ENCODE results near the gene TGFBRAP1.
"Not testable (repeated sequence)": the region's sequence is repeated elsewhere in the genome, so short reads cannot be mapped to it uniquely, and the experiment has no call there.

TGFBRAP1 gene

DNA sequence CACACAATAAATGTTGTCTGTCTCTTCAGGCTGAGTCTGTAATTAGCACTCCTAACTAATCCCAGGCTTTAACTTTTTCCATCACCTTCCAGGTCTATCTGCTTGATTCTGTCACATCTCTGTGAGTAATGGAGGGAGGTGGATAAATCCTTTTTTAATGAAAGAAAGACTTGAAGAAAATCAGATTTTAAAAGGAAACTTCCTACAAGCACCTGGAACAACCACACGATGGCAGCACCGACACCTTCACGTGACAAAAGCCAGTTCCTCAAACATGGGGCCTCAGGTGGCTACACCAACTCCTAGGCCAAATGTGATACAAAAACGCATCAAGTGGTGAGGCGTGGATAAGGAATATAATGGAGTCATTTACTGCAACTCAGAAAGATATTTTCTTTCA is 41.8 kb downstream of the TGFBRAP1 start:
- peak; percentile 20 for DNase-seq (ENCODE audit: insufficient read length, low spot score)
- FAIRE-seq: no peak

DNA sequence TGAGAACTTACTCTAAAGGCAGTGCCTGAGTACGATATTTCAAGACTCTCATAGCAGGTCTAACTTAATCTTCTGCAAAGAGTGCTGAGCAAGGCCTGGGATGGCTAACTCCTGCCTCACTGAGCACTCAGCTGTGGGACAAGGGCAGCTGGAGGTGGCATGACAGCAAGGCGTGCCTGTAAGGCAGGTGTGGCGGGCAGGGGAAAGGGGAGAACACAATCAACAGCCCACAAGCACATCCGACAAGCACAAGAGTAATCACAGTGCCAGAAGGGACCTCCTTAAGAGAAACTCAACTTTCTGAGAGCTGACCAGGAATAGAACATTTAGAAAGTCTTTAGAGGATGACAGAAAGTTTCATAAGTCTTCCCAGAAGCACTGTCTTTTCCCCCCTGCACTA is 46.0 kb downstream of the TGFBRAP1 start:
- no peak for DNase-seq (ENCODE audit: insufficient read length, low spot score)
- FAIRE-seq: no peak

DNA sequence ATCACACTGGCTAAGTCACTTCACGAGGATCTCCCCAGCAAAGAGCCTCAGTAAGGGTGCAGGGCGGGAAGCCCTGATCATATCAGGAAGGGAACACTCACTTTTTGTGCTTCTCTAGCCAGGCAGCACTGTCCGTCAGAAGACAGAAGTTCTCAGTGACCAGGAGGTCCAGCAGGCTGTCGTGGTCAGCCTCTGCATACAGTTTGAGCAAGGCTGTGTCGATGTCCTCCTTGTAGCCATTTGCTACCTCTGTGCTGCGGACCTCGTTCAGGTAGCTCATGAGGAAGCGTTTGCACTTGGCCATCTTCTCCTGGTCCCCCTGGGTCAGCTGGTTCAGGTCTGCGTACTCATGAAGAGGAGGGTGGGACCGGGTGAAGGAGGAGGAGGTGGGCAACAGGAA is 49.3 kb downstream of the TGFBRAP1 start:
- FAIRE-seq: no peak
- no peak for DNase-seq (ENCODE audit: insufficient read length, low spot score)

DNA sequence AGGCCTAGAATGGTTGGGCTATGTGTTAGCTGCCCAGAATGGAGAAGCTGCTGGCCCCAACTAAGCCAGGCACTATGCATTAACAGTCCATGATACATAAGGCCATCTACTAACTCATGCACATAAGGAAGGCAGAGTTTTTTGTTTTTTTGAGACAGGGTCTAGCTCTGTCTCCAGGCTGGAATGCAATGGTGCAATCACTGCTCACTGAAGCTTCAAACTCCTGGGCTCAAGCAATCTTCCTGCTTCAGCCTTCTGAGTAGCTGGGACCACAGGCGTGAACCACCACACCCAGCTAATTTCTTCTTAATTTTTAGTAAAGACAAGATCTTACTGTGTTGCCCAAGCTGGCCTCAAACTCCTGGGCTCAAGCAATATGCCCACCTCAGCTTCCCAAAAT is 50.4 kb downstream of the TGFBRAP1 start:
- DNase-seq (ENCODE audit: insufficient read length, low spot score) (no peak), FAIRE-seq (no peak)

DNA sequence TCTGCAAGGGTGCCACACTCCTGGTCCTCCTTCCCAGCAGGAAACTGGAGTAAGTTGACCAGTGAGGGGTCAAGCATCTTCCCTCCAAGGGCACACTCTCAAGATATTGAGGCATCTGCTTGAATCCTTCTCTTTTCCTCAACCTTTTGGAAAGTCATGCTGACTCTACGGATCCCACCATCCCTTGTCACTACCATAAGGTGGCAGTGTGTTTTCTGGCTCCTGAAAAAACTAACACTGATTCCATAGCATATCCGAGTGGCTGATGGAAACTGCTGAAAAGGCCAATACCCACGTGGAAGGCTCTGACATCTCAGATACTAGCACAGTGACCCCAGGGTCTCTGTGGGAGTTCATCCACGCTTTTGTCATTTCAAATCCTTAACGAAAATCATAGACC is 50.9 kb downstream of the TGFBRAP1 start:
- FAIRE-seq (no peak), DNase-seq (ENCODE audit: insufficient read length, low spot score) (no peak)

DNA sequence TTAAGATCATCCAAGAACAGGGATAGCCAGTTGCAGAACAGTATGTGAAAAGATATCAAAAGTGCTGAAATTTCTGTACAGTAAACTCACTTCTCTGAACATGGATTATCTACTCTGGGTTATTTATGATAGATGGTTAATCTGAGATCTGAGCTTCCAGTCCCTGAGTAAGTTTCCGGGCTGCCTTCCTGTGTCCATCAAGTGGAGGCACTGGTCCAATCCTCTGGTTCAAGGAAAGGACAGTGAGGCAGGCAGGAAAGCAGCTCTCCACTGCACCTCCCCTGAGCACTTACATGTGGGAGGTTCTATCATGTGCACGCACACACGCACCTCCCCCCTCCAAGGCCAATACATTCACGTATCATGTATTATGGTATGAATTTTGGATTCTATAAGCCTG is 55.5 kb downstream of the TGFBRAP1 start:
- FAIRE-seq (no peak), DNase-seq (ENCODE audit: insufficient read length, low spot score) (no peak)

DNA sequence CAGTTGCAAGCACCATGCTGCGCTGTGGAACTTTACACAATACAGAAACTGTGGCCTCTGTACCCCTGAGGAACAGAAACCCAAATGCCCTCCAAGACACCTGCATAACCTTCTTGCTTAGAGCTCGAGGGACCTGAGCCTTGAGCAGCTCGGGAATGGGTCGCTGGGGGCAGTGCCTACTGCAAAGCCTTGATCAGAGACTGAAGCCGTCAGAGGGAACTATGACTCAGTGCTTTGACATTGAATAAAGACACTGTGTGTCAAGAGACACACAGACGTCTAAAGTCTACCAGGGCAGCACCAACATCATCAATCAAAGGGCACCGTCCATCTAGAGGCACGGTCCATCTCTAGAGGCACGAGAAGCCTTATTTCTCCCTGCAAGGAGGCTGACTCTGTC is 57.4 kb downstream of the TGFBRAP1 start:
- no peak for DNase-seq (ENCODE audit: insufficient read length, low spot score)
- FAIRE-seq: no peak

DNA sequence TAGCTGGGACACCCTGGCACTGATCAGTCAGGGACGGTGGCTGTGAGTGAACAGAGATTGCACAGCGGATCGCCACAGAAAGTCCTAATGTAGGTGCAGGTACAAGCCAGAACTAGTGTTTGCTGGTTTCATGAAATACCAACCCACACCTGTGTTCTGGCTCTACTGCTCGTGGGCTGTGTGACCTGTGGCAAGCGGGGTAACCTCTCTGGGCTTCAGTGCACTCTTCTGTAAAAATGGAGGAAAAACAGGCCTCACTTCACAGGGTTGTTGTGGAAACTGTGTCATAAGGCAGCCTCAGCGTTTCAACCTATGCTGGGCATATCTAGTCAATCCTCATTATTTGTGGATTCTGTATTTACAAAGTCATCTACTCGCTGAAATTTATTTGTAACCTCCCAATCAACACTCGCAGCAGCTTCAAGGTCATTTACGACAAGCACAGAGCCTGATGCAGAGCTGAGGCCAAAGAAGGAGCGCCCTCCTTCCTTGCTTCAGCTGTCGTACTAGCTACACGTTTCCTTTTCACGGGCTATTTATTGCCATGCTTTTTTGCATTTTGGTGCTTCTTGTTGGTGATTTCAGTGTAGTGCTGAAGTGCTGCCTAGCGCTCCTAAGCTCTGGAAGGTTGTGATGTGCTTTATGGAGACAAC is 58.0 kb downstream of the TGFBRAP1 start:
- FAIRE-seq (no peak), DNase-seq (ENCODE audit: insufficient read length, low spot score) (no peak)

DNA sequence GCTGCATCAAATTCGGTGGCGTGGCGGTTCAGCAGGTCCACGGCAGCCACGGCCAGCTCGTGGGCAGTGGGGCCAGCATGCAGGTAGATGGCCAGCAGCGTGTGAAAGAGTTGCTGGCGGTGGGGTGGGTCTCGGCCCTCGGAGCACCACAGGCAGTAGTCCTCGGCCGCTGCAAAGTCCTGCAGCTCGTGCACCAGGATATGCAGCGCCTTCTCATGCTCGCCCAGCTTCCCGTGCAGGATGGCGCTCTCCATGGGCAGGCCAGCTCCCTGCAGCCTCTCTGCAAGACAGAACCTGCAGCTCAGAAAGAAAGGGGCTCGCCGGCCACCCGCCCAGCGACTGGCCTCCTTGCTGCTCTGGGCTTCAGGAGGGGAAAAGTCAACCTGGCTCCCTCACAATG is 60.1 kb downstream of the TGFBRAP1 start:
- DNase-seq (ENCODE audit: insufficient read length, low spot score) (no peak), FAIRE-seq (no peak)

DNA sequence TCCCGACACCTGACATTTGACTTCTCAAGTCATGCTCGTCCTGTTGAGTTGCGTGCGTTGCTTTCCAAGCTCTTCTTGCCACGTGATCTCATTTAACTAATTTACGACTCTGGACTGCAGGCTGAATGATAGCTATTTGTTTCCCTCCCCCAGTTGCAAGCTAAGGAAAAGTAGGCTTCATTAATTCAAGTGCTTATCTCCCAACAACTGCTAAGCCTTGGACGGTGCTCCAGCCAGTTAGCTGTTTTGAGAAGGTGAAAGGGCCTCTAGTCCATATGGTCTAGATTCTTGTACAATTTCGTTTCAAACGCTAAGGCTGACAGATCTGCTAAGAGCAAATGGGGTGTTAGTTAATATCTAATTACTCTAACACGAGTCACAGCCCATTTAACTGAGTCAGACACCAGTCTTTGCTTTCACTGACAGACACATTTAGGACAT is 66.9 kb downstream of the TGFBRAP1 start:
- no peak for DNase-seq (ENCODE audit: insufficient read length, low spot score)
- FAIRE-seq: no peak

DNA sequence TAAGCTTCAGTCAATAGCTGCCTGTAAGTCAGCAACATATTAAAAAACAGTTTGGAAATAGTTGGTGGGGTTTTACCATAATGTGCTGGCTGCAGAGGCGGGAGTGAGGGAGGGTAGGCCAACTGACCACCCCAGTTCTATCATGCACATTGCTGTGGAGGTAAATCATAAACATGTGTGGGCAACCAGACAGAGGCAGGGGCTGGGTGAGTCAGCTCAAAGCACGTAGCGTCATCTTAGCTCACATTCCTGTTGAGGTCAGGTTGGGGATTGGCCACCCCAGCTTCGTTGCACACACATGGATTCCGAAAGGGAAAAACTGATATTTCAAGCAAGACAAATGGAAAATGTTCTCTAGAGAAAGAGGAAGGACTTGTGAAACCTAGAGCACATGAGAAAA is 68.5 kb downstream of the TGFBRAP1 start:
- FAIRE-seq: peak; percentile 80
- peak; percentile 69 for DNase-seq (ENCODE audit: insufficient read length, low spot score)

DNA sequence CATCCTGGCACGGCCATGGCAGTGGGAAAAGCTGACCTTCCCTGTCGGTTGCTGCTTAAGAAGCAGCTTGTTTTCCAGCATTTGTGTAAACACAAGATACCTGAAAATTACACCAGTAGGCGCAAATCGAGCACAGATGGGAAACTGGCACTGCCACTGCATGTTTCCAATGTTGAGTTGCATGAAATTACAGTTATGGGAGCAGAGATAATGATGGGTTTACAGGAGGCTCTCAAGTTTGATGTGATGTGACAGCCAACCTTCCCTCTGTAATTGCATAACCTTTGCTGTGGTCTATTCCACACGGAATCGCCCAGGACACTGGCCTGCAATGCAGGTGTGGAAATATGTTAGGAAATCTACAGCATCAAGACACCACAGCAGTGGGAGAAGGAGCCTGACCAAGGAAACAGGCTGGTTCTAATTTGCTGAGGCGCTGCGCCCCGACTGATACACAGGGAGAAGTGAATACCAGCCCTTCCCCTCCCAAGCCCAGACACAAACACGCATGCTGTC is 70.6 kb downstream of the TGFBRAP1 start:
- no peak for DNase-seq (ENCODE audit: insufficient read length, low spot score)
- no peak for FAIRE-seq

DNA sequence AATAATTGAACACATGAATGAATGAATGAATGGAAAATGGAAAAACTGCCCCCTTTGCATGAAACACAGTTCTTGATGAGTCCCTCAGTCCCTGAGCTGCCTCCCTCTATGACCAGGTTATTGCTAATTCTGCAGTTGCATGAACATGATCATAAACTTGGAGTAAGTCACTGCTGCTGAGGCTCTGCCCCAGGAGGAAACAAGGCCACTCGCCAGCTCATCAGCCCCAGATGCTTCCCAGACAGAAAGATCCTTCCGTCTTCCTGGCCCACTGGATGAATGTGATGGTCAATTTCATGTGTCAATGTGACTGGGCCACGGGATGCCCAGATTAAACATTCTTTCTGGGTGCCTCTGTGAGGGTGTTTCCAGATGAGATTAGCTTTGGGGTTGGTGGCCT is 71.6 kb downstream of the TGFBRAP1 start:
- FAIRE-seq: no peak
- DNase-seq (ENCODE audit: insufficient read length, low spot score): no peak

DNA sequence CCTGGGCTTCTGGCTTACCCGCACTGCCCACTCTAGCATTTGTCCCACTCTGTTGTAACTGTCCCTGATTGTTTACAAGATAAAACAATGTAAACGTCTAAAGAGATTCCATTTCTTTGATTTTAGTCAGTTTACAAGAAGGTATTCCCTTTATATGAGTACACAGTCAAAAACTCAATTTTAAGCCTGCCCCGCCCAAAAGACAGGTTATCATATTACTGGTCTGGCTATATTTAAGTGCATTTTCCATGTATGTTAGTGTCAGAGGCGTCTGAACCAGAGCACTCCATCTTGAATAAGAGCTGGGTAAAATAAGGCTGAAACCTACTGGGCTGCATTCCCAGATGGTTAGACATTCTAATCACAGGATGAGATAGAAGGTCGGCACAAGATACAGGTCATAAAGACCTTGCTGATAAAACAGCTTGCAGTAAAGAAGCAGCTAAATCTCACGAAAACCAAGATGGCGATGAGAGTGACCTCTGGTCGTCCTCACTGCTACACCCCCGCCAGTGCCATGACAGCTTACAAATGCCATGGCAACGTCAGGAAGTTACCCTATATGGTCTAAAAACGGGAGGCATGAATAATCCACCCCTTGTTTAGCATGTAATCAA is 73.0 kb downstream of the TGFBRAP1 start:
- no peak for FAIRE-seq
- DNase-seq (ENCODE audit: insufficient read length, low spot score): no peak

DNA sequence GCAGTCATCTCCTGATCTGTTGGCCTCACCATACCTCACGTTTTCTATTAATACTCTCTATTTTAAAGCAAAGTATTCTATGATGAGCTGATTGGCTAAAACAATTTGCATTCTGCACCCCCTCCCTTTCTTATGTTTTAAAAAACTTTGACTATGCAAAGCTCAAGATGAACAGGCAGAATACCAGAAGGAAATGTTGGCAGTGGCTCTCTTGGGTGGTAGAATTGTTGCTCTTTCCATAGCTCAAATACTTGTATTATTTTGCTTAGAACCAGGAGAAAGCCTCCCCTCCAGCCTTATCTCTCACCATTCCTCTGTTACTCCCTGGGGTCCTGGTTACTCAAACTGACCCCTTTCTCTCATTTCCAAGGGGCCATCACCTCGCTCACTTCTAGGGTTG is 73.6 kb downstream of the TGFBRAP1 start:
- no peak for DNase-seq (ENCODE audit: insufficient read length, low spot score)
- no peak for FAIRE-seq

DNA sequence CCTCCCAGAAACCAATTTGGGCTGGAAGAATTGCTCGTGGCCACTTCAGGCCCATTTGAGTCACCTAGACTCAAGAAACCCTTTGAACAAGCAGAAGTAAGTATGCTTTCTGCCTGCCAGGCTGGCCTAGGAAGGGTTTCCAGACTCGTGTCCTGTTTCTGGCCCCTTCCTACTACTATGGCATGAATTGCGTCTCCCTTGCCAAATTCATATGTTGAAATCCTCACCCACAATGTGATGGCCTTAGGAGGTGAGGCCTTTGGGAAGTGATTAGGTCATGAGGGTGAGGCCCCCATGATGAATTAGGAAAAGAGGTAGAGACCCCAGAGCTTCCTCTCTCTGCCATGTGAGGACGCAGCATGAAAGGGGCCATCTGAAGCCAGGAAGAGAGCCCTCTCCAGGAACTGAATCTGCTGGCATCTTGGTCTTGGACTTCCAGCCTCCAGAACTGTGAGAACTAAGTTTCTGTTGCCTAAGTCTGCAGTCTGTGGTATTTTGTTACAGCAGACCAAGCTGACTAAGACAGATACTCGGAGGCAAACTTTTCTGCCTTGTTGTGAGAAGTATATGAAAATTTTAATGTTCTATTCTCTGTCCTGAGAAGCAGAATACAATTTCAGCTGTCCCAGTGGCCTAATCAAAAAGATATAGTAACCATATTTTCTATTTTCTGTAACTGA is 74.9 kb downstream of the TGFBRAP1 start:
- FAIRE-seq (no peak), DNase-seq (ENCODE audit: insufficient read length, low spot score) (no peak)

DNA sequence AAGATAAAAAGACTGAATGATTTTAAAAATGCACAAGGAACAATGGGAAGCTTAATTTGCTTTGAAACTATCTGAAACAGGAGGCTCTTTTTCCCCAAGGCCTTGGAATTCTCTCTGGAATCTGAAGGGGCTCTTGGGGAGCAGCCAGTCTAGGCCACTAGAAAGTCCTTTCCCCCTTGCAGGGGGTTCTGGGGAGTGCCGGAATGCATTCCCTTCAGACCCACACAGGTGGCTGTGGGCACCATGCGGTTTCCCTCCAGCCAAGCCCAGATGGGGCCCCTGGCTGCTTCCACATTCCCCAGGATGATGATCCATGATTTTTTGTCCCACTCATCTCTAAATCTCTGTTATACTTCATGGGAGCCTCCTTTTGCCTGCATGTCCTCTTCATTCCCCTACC is 77.3 kb downstream of the TGFBRAP1 start:
- no peak for DNase-seq (ENCODE audit: insufficient read length, low spot score)
- FAIRE-seq: no peak

DNA sequence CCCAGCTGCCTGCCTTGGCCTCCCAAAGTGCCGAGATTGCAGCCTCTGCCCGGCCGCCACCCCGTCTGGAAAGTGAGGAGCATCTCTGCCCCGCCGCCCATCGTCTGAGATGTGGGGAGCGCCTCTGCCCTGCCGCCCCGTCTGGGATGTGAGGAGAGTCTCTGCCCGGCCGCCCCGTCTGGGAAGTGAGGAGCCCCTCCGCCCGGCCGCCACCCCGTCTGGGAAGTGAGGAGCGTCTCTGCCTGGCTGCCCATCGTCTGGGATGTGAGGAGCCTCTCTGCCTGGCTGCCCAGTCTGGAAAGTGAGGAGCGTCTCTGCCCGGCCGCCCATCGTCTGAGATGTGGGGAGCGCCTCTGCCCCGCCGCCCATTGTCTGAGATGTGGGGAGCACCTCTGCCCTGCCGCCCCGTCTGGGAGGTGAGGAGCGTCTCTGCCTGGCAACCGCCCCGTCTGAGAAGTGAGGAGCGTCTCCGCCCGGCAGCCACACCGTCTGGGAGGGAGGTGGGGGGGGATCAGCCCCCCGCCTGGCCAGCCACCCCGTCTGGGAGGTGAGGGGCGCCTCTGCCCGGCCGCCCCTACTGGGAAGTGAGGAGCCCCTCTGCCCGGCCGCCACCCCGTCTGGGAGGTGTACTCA is 78.4 kb downstream of the TGFBRAP1 start:
- not testable (repeated sequence) for FAIRE-seq; DNase-seq (ENCODE audit: insufficient read length, low spot score)

DNA sequence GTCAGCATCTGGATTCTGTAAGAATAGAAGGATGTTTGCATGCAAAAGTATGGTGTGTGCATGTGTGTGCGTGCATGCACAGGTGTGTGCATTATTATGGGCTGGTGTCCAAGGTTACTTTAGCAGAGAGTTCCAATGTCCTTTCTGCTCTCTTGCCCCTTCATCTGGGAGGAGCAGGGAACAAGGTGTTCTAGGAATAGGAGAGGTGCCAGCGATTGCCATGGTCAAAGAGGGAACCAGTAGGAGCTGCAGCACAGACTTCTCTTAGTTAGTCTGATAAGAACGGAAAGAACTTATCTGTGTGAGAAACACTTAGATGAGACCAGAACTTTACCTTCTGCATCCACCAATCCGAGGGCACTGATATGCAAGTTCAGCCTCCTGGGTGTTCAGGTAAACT is 79.6 kb downstream of the TGFBRAP1 start:
- DNase-seq (ENCODE audit: insufficient read length, low spot score) (no peak), FAIRE-seq (no peak)

DNA sequence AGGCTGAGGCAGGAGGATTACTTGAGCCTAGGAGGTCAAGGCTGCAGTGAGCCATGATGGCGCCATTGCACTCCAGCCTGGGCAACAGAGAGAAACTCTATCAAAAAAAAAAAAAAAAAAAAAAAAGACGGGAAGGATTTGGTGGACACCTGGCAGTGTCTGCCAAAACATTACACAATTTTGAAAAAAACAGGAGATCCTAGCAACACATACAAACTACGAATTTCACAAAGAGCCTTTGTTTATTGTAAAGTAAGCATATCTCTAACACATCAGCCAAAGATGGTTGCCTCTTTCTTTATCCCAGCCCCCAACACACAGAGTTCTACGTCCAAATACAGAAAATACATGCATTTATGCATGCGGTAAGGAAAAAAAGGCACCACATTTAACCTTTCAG is 80.4 kb downstream of the TGFBRAP1 start:
- DNase-seq (ENCODE audit: insufficient read length, low spot score): no peak
- no peak for FAIRE-seq

DNA sequence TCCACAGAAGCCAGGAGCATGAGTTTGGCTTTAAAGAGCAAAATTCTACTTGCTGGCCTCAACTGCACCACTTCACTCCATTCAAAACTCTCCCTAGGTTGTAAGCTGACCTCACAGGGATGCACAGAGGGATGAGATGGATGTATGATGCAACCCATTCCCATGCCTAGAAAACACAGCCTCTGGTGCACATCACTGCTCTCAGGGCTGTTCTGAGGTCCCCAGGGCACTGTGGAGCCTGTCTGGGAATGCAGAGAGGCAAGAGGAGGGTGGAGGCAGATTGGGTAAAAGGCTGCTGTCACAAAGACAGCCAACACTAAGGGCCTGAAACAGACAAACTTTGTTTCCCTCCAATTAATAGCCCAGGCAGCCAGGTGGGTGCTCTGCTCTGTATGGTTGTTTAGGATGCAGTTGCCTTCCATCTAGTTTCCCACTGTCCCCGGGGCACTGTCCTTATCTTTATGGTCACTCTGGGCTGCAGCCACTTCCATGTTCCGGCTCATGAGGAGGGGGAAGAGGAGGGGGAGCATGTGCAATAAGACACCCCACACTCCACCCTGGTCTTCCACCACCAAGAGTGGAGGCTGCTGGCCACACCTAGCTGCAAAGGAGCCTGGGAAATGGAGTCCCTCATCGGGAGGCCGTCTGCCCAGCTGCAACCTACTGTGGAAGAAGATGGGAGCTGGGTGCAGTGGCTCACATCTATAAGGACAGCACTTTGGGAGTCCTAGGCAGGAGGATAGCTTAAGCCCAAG is 81.0 kb downstream of the TGFBRAP1 start:
- DNase-seq (ENCODE audit: insufficient read length, low spot score) (no peak), FAIRE-seq (no peak)
